TTC549 (cell line): ENCODE measurements around the gene KLK12.

ENCODE experiments used
- FAIRE-seq: peaks from 2 replicates; lab custom pipeline; 2012; peaks lifted over from hg19 to GRCh38; lab: Jason Lieb, UNC

Gene KLK12

GRCh38 chr19:51034704-51035103, at the start of gene KLK12:
TSS of gene KLK12 (minus strand) at chr19:51035002. CDS start at chr19:51034621, 381 bp downstream.
- FAIRE-seq: no peak

DNA sequence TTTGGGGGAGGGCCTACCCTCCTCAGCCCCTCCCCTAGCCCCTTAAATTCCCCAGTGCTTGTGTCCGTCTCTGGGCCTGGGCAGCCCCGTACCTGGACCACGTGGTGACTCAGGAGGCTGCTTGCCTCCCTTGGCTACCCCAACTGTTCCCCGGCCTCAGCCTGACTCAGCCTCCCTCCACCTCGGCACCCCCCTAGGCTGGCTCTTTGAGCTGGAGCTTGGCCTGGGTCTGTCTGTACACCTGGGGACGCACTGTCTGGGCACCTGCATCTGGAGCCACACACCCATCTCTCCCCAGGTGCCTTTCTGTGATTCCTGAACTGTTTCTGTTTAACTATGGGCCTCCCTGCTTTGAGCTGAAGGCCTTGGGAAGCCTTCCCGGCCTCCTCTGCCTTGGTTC, 49.7 kb upstream of the KLK12 start:
- FAIRE-seq: no peak

- no peak for FAIRE-seq
Observed at GRCh38 chr19:51083783-51084182, 49.0 kb upstream of the KLK12 start.

DNA sequence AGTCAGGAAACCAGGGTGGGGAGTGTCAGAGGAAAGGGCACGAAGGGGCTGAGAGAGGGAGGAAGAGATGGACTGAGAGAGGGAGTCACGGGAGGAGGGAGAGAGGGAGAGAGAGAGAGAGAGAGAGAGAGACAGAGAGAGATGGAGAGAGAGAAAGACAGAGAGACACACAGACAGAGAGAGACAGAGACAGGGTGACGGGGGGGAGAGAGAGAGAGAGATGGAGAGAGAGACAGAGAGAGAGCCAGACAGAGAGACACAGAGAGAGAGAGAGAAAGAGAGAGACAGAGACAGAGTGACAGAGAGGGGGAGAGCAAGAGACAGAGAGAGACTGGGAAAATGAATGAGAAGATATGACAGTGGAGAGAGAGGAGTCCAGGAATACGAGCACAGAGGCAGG, 48.4 kb upstream of the KLK12 start:
- FAIRE-seq: no peak

GRCh38 chr19:51082611-51083010, 47.8 kb upstream of the KLK12 start, which contains the start of gene KLK14:
TSS of gene KLK14 (minus strand) at chr19:51082887. CDS start at chr19:51082614, 273 bp downstream.
- FAIRE-seq: no peak

DNA sequence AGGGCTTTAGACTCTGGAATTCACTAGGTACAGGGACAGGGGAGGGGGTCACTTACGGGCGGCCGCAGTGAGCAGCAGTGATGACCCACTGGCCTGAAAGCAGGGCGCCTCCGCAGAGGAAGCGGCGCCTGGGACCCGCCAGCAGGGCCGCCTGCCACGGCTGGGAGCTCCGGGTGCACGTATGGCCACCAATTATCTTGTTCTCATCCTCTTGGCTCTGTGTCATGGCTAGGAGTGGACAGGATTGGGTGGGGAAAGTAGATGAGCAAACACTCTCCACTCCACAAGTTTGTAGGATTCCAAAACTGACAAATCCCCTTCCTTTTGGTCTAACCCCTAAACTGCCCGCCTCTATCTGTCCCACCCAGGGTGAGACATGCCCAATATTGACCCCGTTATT, 46.7 kb upstream of the KLK12 start:
- FAIRE-seq: no peak

- FAIRE-seq: no peak
Observed at GRCh38 chr19:51079481-51080110, 44.8 kb upstream of the KLK12 start.

DNA sequence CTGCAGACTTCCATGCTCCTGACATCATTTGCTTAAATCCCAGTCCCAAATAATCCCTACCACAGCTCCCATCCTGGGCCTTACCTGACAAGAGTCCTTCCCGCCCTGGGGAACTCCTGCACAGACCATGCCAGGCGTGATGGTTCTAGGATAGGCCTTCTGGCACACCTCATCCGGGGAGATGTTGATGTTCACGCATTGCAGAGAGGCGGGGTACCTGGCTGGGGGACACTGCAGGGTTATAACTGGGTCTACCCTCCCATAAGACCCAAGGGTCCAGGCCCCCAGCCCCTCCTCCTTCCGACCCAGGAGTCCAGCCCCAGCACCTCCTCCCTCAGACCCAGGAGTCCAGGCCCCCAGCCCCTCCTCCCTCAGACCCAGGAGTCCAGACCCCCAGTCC, 43.9 kb upstream of the KLK12 start:
- no peak for FAIRE-seq

GRCh38 chr19:51078104-51078503, 43.3 kb upstream of the KLK12 start:
- no peak for FAIRE-seq

- no peak for FAIRE-seq
Observed at GRCh38 chr19:51076631-51077213, 41.9 kb upstream of the KLK12 start.

DNA sequence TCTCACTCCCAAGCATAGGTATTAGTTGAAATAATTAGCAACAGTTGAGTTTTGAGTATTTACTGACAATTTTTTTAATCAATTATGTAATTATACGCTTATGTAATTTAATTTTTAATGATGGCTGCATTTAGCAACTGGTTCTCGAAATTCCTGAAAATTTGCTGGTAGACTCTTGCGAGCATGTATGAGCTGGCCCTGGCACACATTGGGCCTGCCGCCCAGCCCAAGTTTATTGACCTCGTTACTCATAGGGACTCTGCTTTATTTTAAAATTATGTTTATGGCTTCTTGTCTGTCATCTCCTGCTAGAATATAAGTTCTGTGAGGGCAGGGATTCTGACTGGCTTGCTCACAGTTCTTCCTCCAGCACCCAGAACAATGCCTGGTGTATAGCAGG, 41.2 kb upstream of the KLK12 start:
- no peak for FAIRE-seq

DNA sequence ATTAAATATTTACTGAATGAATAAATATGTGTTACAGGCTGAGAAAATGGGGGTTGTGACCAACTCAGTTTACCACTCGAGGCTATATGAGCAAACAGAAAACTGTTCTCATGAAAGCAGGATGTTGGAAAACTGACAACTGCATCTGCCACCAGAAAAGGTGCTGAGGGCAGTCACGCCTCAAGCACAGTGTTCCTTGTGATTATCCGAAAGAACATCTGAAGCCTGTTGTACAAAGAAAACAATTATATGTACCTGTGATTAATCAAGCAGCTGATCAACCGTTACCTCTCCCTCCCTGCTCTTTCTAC, 36.2 kb upstream of the KLK12 start:
- FAIRE-seq: no peak

DNA sequence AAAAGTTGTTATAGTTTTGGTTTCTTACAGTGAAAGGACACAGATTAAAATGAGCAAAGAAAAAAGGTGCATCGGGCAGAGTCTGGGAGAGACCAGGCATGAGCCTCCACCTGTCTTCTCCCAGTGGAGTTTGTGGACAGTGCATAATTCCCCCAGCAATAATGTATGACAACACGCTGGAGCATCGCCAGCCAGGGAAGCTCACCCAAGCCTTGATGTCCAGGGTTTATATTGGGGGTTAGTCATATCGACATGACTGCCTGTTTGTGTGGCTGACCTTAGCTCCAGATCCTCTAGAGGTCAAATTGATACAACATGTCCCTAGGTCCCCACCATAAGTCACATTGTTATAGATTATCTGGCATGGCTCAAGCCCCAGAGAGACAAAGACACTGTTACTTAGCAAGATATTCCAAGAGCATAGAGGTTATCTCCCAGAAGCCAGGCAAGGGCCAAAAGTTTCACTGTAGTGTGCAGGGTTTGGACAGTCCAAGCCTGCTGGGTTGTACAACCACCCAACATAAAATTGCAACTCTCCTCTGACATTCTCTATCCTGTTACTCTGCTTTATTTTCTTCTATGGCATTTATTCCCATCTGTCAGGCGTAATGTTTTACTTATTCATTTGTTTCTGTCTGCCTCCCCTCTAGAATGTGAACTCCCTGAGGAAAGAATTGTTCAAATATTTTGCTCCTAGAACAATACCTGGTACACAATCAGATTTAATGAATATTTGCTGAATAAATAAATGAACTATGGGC, 35.7 kb upstream of the KLK12 start:
- no peak for FAIRE-seq

DNA sequence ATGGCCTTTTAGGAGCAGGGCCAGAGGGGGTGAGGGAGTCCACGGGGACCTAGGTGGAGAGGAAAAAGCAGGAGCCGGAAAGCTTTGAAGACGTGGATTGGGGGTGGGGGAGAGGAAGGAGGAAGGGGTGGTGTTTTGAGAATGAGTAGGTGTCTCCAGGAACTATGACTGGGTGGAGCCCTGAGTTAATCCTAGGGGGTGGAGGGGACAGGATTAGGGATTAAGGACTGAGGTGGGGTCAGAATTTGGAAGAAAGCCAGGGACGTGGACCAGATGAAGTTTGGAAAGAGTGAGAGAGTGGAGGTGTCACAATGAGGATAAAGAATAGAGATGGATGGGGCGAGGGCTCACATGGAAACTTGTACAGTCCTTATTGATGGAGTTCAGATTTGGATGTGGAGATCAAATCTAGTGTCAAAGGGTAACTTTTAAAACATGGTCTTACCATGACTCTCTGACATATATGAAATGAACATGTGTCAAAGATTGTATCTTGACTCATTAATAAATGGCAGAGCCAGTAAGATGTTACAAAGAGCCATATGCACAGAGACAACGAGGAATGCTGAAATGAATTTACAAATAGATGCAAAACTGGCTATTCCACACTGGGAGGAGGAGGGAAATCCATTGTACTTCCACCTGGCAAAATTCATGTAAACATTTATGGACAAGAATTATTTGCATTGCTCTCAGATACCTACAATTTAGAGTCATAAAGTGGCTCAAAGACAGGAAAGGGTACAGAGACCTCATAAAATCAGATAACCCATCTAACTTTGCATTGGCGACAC, 31.8 kb upstream of the KLK12 start:
- no peak for FAIRE-seq

DNA sequence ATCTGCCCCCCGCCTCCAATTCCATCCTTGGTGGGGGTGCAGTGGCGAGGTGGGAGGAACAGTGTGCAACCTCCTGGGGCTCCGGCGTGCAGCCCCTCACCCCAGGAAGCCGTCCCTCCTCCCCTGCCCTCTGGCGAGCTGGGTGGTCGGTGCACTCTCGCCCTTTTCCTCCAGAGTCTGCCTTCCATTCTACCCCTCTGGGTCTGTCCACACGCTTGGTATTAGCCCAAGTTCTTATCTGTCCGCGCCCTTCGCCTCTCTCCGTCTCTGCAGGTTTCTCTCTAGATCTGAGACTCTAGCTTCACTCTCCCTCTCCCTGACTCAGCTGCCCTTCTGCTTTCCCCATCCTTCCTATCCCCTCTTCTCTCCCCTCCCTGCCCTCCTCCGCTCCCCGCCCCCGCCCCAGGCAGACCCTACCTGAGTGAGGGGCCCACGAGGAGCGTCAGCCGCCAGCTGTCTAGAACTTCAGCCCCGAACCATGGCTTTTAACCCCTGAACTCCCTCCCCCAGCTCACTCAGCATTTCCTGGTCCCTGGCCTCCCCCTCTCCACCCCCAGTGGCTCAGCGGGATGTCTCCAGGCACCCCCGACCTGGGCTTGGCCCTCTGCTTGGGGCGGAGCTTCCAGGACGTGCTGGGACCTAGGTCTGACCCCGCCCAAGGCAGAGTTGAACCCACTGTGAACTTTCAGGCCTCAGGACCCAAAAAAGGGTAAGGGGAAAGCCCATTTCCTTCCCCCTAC, 30.6 kb upstream of the KLK12 start:
- FAIRE-seq: no peak

DNA sequence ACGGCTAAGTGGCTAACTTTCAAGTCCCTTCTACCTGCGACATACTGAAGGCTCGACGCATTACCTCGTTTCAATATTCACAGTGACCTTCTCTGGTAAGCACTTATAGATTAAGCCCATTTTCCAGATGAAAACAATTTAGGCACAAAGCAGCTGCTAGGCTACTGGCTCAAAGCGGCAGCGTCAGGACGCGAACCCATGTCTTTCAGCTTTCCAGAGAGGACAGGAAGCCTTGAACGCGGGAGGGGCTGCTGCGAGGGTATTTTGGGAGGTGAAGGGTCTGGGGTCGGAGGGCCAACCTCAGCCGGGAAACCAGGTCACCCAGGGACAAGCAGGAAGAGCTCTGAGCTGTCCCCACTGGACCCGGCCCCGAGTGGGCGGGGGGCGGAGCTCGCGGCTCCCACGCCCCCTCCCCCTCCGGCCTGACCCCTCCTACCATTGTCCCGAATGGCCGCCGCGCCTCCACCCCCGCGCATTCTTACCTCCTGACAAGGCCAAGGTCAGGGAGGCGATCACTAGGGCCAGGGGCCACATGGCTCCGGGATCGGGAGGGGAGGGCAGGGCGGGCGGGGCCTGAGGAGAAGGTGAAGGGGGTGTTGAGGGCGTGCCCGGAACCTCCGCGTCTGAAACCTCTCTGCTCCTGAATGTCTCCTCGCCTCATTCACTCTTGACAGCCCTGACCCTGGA, 29.9 kb upstream of the KLK12 start, which contains the start of gene KLK13:
Gene KLK13 (minus strand): TSS at position 559 of the 687 bp plus-strand sequence. CDS start 25 bp downstream, at position 534.
- FAIRE-seq: no peak

- FAIRE-seq: no peak
Observed at GRCh38 chr19:51063664-51064063, 28.9 kb upstream of the KLK12 start.

- no peak for FAIRE-seq
Observed at GRCh38 chr19:51060973-51061372, 26.2 kb upstream of the KLK12 start.

DNA sequence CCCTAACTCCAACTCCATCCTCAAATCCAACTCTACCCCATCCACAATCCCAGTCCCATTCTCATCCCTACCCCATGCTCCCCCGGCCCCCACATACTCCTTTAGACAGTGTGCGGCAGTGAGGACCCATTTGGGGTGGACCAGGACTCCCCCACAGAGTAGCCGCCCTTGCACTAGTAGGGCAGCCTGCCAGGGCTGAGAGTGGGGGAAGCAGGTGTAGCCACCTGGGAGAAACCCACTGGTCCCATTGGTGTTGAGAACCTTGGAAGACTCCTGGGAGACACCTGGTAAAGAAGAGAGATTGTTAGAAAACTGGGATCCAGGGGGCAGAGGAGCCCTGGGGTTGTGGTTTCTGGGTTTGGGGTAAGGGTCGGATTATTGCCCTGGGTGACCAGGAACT, 25.5 kb upstream of the KLK12 start:
- no peak for FAIRE-seq

DNA sequence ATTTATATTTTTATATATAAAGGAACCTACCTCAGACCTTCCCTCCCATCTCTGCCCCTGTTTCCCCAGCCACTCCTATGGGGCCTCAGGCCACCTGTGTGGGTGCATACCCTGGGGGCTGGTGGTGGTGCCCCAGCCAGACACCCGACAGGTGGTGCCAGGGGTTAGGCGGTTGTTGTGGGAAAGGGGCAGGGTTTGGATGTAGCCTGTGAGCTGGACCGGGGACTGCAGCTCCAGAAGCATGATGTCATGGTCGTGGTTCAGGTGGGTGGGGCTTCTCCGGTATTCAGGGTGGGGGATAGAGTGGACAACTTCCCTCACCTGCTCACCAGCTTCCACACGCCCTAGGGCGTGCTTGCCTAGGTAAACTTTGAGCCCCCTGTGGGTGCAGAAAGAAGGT, 24.9 kb upstream of the KLK12 start:
- FAIRE-seq: no peak

DNA sequence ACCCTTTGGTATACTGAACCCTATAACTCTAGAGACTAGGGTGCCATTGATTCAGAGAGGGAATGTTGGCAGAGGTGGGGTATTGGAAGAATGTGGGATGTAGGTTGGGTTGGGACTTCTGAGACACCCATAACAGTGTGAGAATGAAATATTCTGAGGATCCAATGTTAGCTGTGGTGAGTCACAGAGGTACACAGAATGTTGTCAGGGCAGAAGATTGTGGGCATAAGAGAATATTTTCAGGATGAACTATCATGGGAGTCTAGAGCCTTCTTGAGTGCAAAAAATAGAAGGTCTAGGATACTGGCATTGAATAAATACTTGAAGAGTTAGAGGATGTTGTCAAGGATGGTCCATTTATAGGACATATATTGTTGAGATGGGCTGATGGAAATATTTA, 21.1 kb upstream of the KLK12 start:
- FAIRE-seq: no peak

DNA sequence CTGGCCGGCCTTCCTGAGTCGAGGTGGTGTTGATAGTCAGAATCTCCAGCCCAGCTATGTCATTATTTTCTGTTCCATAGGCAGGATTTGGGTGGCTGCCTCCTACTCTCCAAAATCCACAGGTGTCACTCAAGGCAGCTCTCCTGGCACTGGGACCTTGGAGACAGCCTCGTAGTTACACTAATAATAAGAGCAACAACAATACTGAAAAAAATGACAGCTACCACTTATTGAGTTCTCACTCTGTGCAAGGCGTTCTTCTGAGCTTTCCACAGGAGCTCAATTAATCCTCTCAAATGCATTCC, 12.2 kb upstream of the KLK12 start:
- FAIRE-seq: no peak
